GM18508 (cell line): ENCODE measurements around the gene ZSCAN5A.
"Not testable (repeated sequence)": the region's sequence is repeated elsewhere in the genome, so short reads cannot be mapped to it uniquely, and the experiment has no call there.

ENCODE experiments used
- ATAC-seq: cut with Tn5 transposase; IDR thresholded peaks from one replicate; pipeline ENCODE4 v1.9.1; 2021; ENCODE audit warnings: moderate number of reproducible peaks; ENCODE audit not compliant: insufficient read depth, unreplicated experiment

Gene ZSCAN5A

GRCh38 chr19:56282809-56283208 lies 31.8 kb downstream of the ZSCAN5A start:
- ATAC-seq: no peak

DNA sequence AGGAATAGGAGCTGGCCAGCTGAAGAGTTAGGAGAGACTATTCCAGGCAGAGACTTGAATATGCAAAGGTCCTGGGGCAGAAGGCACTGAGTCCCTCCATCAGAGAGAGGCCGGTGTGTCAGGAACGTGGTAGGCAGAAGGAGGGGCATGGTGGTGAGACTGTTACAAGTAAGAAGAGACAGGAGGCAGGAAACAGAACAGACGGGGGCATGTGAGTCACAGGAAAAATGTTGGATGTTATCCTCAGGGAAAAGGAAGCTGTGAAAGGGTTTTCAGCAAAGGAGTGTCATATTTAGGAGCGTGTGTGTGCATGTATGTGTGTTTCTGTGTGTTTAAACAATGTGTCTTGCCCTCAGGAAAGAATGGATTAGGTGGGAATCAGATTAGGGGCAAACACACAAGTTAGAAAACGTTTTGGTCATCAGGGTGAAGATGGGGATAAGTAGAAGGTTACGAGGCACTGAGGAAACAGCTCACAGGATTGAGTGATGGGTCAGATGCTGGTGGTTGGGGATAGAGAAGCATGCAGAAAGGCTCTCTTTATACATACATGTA lies 41.0 kb downstream of the ZSCAN5A start:
- no peak for ATAC-seq

DNA sequence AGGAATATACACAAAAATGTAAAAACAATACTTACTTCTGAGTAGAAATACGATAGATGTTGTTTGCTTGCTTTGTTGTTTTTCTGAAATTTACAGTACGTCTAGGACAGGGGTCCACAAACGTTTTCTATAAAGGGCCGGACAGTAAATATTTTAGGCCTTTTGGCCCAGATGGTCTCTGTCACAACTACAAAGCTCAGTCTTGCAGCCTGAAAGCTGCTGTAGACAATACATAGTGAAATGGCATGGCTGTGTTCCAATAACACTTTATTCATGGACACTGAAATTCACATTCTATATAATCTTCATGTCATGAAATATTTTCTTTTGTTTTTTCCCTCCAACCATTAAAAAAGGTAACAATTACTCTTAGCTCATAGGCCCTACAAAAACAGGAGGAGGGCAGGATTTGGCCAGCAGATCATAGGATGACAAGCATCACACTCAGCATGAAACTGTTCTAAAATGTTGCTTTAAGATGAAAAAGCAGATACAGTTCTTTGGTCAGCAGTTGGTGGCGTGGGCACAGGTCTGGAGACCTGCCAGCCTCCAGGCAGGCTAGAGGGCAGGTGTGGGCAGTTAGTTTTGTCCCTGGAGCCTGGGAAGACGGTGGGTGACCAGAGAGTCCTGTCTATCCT lies 42.4 kb downstream of the ZSCAN5A start, which contains the start of gene EDDM13:
EDDM13 (plus strand) TSS at position 588 of the 638 bp plus-strand sequence. CDS start 87 bp downstream, outside the sequence.
- ATAC-seq: no peak

DNA sequence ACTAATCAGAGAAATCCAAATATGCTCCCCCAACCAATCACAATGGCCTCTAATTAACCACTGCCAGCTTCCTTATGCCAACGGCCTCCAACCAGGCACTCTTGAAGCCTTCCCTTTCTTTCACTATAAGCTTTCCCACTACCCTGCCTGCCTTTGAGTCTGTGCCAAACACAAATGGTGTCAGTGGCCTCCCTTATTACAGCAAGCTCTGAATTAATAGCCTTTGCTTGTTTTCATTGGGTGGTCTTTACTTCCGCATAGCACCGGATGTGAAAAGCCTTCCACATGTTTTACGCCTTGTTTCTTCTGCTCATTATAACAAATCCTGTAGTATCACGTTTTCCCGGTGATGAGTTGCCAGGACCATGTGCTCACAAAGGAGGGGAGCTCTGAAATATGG lies 43.5 kb downstream of the ZSCAN5A start:
- no peak for ATAC-seq

DNA sequence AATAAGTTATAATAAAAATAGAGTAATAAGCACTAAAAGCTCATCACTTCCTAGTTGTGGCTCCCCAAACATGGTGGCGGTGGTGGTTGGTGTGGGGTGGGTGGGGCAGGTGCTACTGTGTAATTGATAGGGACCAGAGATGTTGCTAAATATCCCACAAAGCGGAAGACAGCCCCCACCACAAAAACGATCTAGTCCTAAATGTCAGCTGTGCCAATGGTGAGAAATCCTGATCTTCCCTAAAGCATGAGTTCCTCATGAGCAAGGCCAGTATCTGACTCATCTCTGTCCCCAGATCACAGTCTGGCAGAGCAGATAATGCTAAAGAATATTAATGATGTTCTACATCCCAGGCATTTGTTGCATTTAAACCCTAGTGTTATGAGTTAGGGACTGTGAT lies 44.0 kb downstream of the ZSCAN5A start:
- ATAC-seq: no peak

GRCh38 chr19:56269348-56269747 lies 45.3 kb downstream of the ZSCAN5A start:
- ATAC-seq: no peak

GRCh38 chr19:56266051-56266450 lies 48.6 kb downstream of the ZSCAN5A start:
- no peak for ATAC-seq

DNA sequence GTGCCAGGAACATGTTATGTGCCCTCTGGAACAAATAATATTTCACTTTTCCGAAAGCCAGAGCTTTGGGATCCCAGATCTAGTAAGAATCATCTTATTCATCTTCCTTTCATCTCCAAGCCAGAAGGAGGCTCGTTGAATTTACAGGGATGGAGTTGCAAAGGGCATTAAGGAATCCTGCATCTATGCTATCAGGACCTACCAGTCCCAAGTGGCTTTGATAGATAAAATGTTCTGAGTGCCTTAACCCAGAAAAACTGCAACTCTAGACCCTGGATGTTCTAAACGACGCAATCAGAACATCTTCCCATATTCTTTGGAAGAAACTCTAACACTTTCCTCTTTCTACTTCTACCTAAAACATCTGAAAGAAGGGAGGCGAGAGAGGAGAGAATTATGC lies 51.3 kb downstream of the ZSCAN5A start:
- no peak for ATAC-seq

DNA sequence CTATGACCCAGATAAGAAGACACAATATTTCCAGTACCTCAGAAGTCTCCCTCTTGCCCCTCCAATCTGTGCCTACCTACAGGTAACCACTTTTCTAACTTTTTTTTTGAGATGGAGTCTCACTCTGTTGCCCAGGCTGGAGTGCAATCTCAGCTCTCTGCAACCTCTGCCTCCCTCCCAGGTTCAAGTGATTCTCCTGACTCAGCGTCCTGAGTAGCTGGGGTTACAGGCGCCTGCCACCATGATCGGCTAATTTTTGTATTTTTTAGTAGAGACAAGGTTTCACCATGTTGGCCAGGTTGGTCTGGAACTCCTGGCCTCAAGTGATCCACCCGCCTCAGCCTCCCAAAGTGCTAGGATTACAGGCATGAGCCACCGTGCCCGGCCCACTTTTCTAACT lies 52.7 kb downstream of the ZSCAN5A start:
- ATAC-seq: not testable (repeated sequence)

GRCh38 chr19:56261145-56261544 lies 53.5 kb downstream of the ZSCAN5A start:
- ATAC-seq: no peak

- ATAC-seq: no peak
These were observed 56.4 kb downstream of the ZSCAN5A start for GRCh38 chr19:56258272-56258671.

DNA sequence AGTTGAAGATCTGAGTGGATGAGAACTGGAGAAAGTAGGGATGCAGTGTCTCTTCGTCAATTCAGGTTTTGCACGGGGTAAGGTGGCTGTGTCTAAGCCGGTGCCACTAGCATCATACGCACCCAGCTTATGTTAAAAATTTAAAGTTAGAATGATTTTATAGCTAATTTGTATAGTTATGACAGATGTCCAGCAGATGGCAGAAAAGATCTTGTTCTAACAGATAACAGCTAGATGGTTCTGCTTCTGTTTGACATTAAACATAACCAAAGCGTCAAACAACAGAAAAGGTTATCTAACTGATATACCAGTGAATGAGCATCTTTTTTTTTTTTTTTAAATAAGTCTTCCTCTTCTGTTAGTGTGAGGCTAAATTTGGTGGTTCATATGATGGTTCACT lies 60.9 kb downstream of the ZSCAN5A start:
- ATAC-seq: no peak

DNA sequence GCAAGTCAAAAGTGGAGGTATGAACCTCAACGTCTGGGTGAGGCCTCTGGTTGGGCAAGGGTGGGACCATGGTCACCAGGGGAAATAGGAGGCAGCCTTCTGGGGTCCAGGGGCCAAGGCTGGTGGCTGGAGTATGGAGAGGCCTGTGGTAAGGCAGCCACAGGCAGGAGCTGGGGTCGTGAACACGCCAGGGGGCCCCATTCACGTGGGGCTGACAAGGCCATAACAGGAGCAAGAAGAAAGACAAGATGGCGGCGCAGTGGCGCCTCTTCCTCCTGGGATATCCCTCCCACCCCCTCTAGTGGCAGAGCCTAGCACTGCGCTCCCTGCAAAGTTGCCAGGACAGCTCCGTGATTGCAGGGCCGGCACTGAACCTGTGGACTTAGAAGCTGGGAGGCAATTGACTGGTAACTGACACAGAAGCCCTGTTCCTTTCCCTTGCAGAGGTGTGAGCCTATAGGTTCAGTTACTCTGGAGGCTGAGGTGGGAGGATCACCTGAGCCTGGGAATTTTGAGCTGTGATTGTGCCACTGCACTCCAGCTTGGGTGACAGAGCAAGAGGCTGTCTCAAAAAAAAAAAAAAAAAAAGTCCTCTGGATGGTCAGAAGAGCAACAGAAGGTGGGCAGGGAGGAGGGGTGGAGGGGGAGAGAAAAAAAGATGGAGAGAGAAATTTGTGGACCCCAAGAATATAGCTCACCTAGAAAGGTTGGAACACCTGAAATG lies 61.8 kb downstream of the ZSCAN5A start:
- no peak for ATAC-seq

DNA sequence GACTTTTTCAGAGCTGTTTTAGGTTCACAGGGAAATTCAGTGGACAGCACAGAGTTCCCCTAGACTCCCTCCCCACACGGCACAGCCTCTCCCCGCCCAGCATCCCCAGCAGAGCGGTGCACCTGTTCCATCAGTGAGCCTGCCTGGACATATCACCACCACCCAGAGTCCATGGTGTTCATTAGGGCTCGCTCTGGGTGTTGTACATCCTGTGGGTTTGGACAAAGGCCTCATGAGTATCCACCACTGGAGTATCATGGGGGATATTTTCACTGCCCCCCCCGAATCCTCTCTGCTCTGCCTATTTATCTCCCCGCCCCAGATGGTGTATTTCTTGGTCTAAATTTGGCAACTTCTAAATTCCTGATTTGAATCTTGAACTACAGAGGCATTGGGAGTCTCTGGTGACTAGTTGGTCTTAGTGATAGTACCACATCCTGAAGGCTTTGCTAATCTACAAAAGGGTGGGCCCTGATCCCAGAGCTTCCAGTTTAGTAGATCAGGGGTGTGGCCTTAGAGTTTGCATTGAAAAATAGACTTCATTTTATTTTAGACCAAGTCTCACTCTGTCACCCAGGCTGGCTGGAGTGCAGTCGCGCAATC lies 65.8 kb downstream of the ZSCAN5A start:
- not testable (repeated sequence) for ATAC-seq

DNA sequence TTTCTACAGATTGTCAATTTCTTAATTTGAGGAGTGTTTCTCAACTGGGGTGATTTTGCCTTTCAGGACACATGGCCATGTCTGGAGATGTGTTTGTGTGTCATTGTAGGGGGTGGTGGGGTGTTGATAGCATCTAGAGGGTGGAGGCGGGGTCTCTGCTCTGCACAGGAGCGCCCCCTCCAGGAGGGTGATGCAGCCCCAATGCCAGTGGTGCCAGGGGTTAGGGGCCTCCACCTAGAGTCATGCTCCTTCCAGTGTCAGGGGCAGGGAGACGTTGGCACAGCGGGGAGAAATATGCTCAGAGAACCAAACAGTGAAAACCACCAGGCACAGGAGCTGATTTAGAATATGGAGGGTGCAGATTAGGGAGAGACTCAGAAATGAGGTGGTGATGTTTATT lies 68.9 kb downstream of the ZSCAN5A start:
- ATAC-seq: not testable (repeated sequence)

GRCh38 chr19:56245121-56245740 lies 69.4 kb downstream of the ZSCAN5A start:
- ATAC-seq: no peak

DNA sequence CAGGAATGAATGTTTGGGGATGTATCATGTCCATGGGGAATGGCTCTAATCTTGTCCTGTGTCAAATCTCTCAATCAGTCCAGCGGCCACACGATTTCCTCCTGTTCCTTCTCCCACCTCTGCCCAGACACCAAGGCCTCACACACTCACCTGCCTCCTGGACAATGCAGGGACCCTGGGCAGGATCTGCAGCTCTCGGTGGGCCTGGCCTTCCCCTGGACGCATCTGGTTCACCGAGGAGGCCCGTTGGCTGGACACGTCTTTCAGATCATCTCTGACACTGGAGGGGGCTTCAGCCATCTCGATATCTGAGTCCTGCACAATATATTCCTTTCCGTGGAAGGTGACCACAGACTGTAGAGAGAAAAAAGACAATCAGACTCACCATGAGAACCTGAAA lies 91.2 kb downstream of the ZSCAN5A start:
- no peak for ATAC-seq

- ATAC-seq: no peak
These were observed 91.7 kb downstream of the ZSCAN5A start for GRCh38 chr19:56222901-56223300.

- ATAC-seq: no peak
These were observed 92.8 kb downstream of the ZSCAN5A start for GRCh38 chr19:56221851-56222250.

DNA sequence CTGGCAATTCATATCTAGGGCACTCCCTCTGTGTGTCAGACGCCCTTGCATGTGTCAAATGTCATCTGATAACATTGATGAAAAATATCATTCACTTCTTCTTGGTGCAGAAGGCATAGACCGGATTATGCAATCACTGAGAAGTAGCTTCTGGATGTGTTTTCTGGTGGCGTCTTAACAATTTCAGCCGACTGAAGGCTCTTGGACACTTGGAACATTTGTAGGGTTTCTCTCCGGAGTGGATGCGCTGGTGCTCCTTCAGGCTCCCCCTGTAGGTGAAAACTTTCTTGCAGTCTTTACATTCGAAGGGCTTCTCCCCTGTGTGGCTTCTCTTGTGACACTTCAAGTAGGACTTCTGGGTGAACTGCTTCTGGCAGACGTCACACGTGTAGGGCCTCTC lies 93.2 kb downstream of the ZSCAN5A start:
- ATAC-seq: not testable (repeated sequence)

DNA sequence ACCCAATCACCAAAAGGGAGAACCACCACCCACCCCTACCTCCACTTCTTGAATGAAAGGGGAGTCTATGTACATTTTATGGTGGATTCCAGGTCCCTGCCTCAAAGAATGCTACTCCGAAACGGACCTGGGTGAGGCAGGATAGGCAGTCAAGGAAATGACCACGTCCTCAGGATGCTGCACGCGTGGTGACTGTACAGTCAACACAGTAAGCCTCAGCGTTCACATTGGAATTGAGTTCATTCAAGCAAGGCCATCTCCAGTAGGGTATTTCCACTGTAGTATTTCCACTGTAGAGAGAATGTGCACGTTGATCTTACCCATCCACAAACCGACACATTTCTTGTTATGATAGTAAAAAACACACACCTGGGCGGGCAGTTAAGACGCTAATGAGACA lies 95.7 kb downstream of the ZSCAN5A start:
- no peak for ATAC-seq
